ENCODE results near the gene F7.

DNA sequence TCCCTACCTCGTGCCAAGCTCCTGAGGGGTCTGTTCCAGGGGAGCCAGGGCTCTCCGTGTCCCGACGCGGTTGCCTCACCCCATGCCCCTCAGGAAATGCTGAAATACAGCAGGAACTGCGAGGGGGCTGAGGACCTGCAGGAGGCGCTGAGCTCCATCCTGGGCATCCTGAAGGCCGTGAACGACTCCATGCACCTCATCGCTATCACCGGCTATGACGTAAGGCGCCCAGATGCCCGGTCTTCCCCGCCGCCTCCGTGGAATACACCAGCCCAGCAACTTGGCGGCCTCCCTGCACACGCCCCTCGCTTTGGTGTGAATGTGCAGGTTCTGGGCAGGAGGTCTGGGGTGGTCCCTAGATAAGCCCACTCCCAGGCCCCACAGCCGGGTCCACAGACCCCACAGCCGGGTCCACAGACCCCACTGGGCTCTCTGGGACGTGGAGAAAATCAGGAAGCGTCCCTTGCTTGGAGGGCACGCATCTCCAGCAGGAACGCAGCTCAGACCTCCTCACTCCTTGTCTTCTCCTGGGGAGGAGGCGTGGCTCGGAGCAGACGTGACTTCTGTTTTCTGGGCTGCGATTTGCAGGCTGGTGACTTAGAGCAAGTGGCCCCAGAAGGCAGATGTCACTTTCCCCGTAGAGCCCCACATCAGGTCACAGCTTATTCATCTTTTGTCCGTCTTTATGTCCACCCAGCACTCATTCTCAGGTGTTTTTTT, 19.4 kb upstream of the F7 start:
- no peak for TF ChIP-seq GATA3 (IDR thresholded peaks at IDR 0.05; ENCODE audit: low read depth, low read length)
- no peak for TF ChIP-seq GATA2 (IDR thresholded peaks at IDR 0.05; ENCODE audit: low read depth, low read length)

Data from SH-SY5Y (cell line).